Breast epithelium (tissue), 4 donors: Measurements from ENCODE around the gene PSMD1. TPM values are rescaled to one million over a fixed set of nuclear protein-coding genes. Genes with fewer than 3 reads are reported as not detected.

Experiments
- DNase-seq, 2 donors: peaks; one replicate each; pipeline ENCODE4 v3.0.0-alpha.2; 2019; ENCODE audit warnings: low spot score in 2 of 2
- H3K27ac ChIP-seq, 2 donors: fragments of 200-600 bp; sonication (generic) in 1 of 2; one replicate each; pipeline ENCODE4 v1.5.1; 2016 to 2019; ENCODE audit warnings: mild to moderate bottlenecking in 1 of 2
- H3K27me3 ChIP-seq, 2 donors: fragments of 200-600 bp; sonication (generic) in 1 of 2; one replicate each; pipeline versions ENCODE4 v1.5.1 to v1.6.0; 2017 to 2019; ENCODE audit warnings: control low read depth in 1 of 2, mild to moderate bottlenecking in 1 of 2
- H3K36me3 ChIP-seq: fragments of 200-600 bp; one replicate; pipeline ENCODE4 v1.5.1; 2019
- H3K4me1 ChIP-seq, 2 donors: fragments of 200-600 bp; sonication (generic); one replicate each; pipeline ENCODE4 v1.5.1; 2016 to 2019; ENCODE audit warnings: control low read depth in 1 of 2
- H3K4me3 ChIP-seq, 3 donors: fragments of 200-600 bp; sonication (generic); 1 replicate in 2 of 3; 2 replicates in 1 of 3; pipeline ENCODE4 v1.5.1; 2016 to 2019; ENCODE audit warnings: mild to moderate bottlenecking in 3 of 3, moderate library complexity in 2 of 3
- H3K9me3 ChIP-seq, 2 donors: fragments of 200-600 bp; sonication (generic) in 1 of 2; one replicate each; pipeline ENCODE4 v1.5.1; 2016 to 2019; ENCODE audit warnings: control low read depth in 1 of 2
- POLR2A ChIP-seq: fragments of 450-650 bp; IDR thresholded peaks from one replicate; pipeline ENCODE4 v1.6.1; 2016; ENCODE audit warnings: antibody characterized with exemption, mild to moderate bottlenecking, moderate library complexity
- POLR2AphosphoS5 ChIP-seq, 3 donors: sonication (generic); formaldehyde crosslinking; IDR thresholded peaks; one replicate each; pipeline ENCODE4 v1.6.1; 2017; ENCODE audit warnings: antibody characterized with exemption in 3 of 3
- intact Hi-C: fragments of 100-400 bp; cut with DNase I; formaldehyde crosslinking; loops from one replicate; pipeline ENCODE4 v1.15.1; 2023; ENCODE audit warnings: low total_unique reads
- total RNA-seq, 3 donors: library from RNA; depleted of rRNA; stranded (reverse); fragments of >200 nt; gene quantifications; one replicate each; pipeline ENCODE4 v1.1.0, GENCODE V29; 2016
- TF ChIP-seq, protein P1 (sequence below), 3 donors: fragments of 450-650 bp; IDR thresholded peaks; one replicate each; pipeline ENCODE4 v1.5.1; 2016 to 2017; ENCODE audit warnings: antibody characterized with exemption in 3 of 3, mild to moderate bottlenecking in 3 of 3, moderate library complexity in 3 of 3

PSMD1 gene
- total RNA-seq, 3 donors from 2014 or later = 63.8 to 73.0 (median 69.2) TPM

DNA sequence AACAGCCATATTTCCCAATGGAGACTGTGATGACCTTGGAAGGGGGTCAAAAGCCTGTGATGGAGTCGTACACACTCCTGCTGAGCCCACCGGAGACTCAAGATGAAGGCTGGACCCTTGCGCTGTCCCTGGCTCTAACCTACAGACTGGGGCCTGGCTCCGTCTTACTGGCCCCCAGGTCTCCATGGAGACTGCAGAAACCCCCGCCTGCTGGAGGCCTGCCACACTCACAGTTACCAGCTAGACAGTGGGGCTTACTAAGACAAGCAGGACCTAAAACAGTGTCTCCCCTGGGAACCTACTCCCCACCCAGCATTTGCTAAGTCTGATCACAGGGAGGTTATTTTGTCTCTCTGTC, 9.8 kb upstream of the PSMD1 start:
- no peak for DNase-seq
- no peaks in the 10 kb centered on the region for H3K27me3 ChIP-seq
- H3K4me3 ChIP-seq = no peak overlapping the region

DNA sequence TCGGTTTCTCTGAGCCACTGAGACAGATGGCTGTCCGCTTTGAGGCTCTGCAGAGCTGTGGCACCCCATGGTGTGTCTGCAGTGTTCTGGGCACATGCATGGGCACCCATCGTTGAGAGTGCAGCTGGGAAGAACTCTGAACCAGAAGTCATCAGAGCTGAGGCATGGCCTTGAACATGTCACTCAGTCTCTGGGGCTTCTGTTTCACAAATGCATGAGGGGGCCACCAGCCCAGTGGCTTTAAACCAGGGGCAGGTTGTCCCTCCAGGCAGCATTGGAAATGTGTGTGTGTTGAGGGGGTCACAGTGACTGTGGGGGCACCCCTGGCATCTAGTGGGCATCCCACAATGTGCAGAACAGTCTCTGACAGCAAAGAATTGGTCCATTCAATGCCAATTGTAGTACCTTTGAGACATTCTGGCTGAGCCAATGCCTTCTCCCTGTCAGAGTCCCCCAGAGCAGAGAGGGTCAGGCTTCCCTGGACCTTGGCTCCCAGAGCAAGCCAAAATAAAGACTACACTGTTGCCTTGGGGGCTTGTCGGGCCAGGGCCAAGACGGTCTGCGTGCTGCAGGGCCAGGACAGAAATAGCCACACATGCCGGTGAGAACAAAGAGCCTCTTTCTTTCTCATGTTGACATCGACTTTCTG, 9.3 kb upstream of the PSMD1 start:
- Histone ChIP-seq H3K9me3 (no peaks in the 10 kb centered on the region), H3K27me3 (no peaks in the 10 kb centered on the region), H3K4me3 (no peak overlapping the region), H3K4me1 (peaks cover 0 to 6% of the 10 kb centered on the region in 2 donors), H3K27ac (peak overlapping the region in 1 of 2 donors; percentile 30), H3K36me3 (no peaks in the 10 kb centered on the region)
- intact Hi-C loops = no loop called here
- no peak for DNase-seq
- TF ChIP-seq POLR2A (no peak), POLR2AphosphoS5 (IDR thresholded peaks at IDR 0.05) (no peak)
- TF ChIP-seq, protein P1, sequence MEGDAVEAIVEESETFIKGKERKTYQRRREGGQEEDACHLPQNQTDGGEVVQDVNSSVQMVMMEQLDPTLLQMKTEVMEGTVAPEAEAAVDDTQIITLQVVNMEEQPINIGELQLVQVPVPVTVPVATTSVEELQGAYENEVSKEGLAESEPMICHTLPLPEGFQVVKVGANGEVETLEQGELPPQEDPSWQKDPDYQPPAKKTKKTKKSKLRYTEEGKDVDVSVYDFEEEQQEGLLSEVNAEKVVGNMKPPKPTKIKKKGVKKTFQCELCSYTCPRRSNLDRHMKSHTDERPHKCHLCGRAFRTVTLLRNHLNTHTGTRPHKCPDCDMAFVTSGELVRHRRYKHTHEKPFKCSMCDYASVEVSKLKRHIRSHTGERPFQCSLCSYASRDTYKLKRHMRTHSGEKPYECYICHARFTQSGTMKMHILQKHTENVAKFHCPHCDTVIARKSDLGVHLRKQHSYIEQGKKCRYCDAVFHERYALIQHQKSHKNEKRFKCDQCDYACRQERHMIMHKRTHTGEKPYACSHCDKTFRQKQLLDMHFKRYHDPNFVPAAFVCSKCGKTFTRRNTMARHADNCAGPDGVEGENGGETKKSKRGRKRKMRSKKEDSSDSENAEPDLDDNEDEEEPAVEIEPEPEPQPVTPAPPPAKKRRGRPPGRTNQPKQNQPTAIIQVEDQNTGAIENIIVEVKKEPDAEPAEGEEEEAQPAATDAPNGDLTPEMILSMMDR (IDR thresholded peaks at IDR 0.05) = no peak

More for the DNA sequence above, 9.8 kb upstream of the PSMD1 start:
- H3K9me3 ChIP-seq = no peaks in the 10 kb centered on the region
- intact Hi-C loops = no loop called here
- no peaks in the 10 kb centered on the region for H3K36me3 ChIP-seq
- H3K27ac ChIP-seq = no peak overlapping the region
- no peak for TF ChIP-seq POLR2AphosphoS5 (IDR thresholded peaks at IDR 0.05)
- TF ChIP-seq, protein P1 (IDR thresholded peaks at IDR 0.05) = no peak
- peaks cover 0 to 6% of the 10 kb centered on the region in 2 donors for H3K4me1 ChIP-seq

DNA sequence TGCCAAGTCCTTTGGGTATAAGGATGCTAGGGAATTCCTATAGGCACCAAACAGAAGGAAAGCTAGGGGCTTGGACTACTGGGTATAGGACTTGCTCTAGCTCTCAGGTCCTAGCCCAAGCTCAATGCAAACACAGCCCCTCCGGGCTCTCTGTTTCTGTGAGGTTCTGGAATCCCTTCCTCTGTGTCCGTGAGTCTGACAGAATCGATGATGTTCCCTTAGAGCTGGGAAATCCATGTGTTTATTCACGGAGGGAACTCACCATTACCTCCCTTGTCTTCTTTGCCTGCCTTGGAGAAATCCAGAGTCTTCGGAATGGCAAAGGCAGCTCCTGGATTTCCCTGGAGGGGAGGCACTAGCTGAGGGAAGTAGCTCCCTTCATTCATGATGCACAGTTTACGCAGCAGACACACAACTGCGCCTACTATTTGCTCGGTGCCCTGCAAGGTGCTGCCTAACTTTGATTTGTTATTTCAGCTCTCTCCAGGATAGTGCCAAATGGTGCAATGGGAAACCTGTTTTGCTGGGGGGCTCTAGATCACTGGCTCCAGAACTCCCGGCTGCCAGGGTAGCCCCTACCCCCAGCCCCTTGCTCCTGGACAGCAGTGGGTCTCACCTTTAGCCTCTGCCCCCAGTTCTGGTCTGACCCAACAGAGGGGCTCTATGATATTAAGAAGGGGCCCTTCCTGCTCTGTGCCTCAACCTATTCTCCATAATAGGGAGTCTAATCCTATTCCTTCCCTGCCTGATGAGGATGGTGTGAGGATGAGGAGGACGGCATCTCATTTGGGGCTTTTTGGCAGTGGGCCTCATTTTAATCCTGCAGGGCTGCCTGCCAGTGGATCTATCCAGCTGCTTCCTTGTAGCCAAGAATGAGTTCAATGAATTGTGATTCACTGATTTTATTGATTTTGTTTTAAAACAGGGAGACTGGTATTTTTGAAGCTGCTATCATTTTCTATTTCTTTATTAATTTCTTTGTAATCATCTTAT, 8.4 kb upstream of the PSMD1 start:
- TF ChIP-seq, protein P1 (IDR thresholded peaks at IDR 0.05) = no peak
- TF ChIP-seq POLR2AphosphoS5 (IDR thresholded peaks at IDR 0.05) = no peak
- no peak for TF ChIP-seq POLR2A
- peaks cover 0 to 6% of the 10 kb centered on the region in 2 donors for H3K4me1 ChIP-seq
- intact Hi-C loops = no loop called here

DNA sequence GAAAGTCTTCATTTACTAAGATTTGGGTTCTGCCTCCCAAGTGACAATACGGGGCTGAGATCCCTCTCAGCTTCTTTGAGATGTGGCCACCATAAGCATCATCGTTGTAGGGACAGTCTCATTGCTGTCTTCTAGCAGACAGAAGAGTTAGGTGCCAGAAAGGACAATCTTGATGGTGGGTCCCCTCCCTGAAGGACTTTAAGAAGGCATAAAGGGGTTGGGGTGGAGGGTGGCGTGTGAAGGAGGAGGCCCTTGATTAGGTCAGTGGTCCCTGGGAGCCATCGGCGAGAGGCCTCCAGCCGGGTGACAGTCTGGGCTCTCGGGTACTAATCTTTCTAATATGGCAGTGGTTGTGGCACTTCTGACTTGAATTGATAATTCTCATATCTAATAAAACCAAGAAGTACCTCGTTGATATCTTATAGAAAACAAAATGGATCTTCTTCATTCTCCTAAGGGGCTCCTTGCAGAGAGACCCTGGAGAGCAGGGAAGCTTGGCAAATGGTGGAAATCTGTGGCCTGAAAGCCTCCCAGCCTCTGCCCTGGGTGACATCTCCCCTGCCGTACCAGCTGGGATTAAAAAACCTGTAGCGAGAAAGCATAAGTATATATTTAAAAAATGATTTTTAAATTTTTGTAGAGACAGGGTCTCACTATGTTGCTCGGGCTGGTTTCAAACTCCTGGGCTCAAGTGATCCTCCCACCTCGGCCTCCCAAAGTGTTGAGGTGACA, 7.2 kb upstream of the PSMD1 start:
- no peaks in the 10 kb centered on the region for H3K9me3 ChIP-seq
- H3K4me3 ChIP-seq = no peak overlapping the region
- H3K4me1 ChIP-seq = peaks cover 0 to 6% of the 10 kb centered on the region in 2 donors
- intact Hi-C loops = no loop called here
- no peak for DNase-seq
- no peak overlapping the region for H3K27ac ChIP-seq
- no peaks in the 10 kb centered on the region for H3K27me3 ChIP-seq
- no peaks in the 10 kb centered on the region for H3K36me3 ChIP-seq
- TF ChIP-seq POLR2AphosphoS5 (IDR thresholded peaks at IDR 0.05) (no peak), POLR2A (no peak)
- TF ChIP-seq, protein P1 (IDR thresholded peaks at IDR 0.05) = no peak

More for the DNA sequence above, 8.4 kb upstream of the PSMD1 start:
- no peak for DNase-seq
- Histone ChIP-seq H3K36me3 (no peaks in the 10 kb centered on the region), H3K27ac (peak overlapping the region; percentile 20 to 30), H3K27me3 (no peaks in the 10 kb centered on the region), H3K4me3 (no peak overlapping the region), H3K9me3 (no peaks in the 10 kb centered on the region)
